Small intestine (tissue), 7 donors: ENCODE data around the gene HLA-A. TPM values are rescaled to one million over a fixed set of nuclear protein-coding genes. Genes with fewer than 3 reads are reported as not detected.
A peak's percentile ranks its signal among the peaks of the same experiment; 100 is the strongest.

Experiments used
- DNase-seq, 2 donors: peaks; one replicate each; pipeline versions ENCODE4 v3.0.0 to v3.0.0-alpha.2; 2013
- FAIRE-seq: peaks from 2 replicates; lab custom pipeline; 2012; peaks lifted over from hg19 to GRCh38; lab: Jason Lieb, UNC
- H3K27ac ChIP-seq, 3 donors: one replicate each; pipeline ENCODE4 v1.5.1; 2013; ENCODE audit warnings: low read length in 2 of 3, mild to moderate bottlenecking in 2 of 3, control low read depth in 1 of 3, inconsistent platforms in 1 of 3, low read depth in 1 of 3, moderate library complexity in 1 of 3
- H3K27me3 ChIP-seq, 3 donors: one replicate each; pipeline ENCODE4 v1.6.1; 2013; ENCODE audit warnings: low read length in 3 of 3, inconsistent platforms in 1 of 3; ENCODE audit not compliant: control insufficient read depth in 3 of 3, insufficient read depth in 3 of 3
- H3K36me3 ChIP-seq, 3 donors: one replicate each; pipeline ENCODE4 v1.6.1; 2013; ENCODE audit warnings: low read length in 3 of 3, inconsistent platforms in 1 of 3, low read depth in 1 of 3, mild to moderate bottlenecking in 1 of 3, moderate library complexity in 1 of 3; ENCODE audit not compliant: control insufficient read depth in 3 of 3, insufficient read depth in 2 of 3
- H3K4me1 ChIP-seq, 3 donors: one replicate each; pipeline ENCODE4 v1.6.1; 2013; ENCODE audit warnings: low read length in 2 of 3, inconsistent platforms in 1 of 3, low read depth in 1 of 3, mild to moderate bottlenecking in 1 of 3, moderate library complexity in 1 of 3; ENCODE audit not compliant: control insufficient read depth in 3 of 3, insufficient read depth in 2 of 3
- H3K4me3 ChIP-seq, 3 donors: one replicate each; pipeline ENCODE4 v1.5.1; 2013; ENCODE audit warnings: low read length in 3 of 3, control low read depth in 1 of 3, inconsistent platforms in 1 of 3, low read depth in 1 of 3, mild to moderate bottlenecking in 1 of 3, moderate library complexity in 1 of 3
- H3K9me3 ChIP-seq, 2 donors: one replicate each; pipeline ENCODE4 v1.6.1; 2013; ENCODE audit warnings: low read depth in 1 of 2, low read length in 1 of 2; ENCODE audit not compliant: control insufficient read depth in 2 of 2, insufficient read depth in 1 of 2
- WGBS, 3 donors: extraction: QIAGEN DNeasy Blood & Tissue Kit; methylation state at CpG; one replicate each; pipeline ENCODE4 v1.1.7; 2013; 5-methylcytosine and 5-hydroxymethylcytosine counted together
- polyA plus RNA-seq, 4 donors: library from polyadenylated mRNA; stranded (reverse) in 3 of 4; unstranded in 1 of 4; fragments of 200-250 nt in 3 of 4; fragments of 120-200 nt in 1 of 4; gene quantifications; one replicate each; pipeline versions ENCODE4 v1.2.1 to v1.2.3, GENCODE V29; 2013
- donor health status: healthy with polysubstance abuse.
- donor health status: control.
- donor health status: control.
- donor health status: Bipolar disorder and iron deficiency.
- donor health status: healthy.

HLA-A gene
- polyA plus RNA-seq, 4 donors, result 314 to 1,584 (median 1,019) TPM

- H3K27ac ChIP-seq, result peak overlapping the region; percentile 66 to 97 (median 83)
- peak overlapping the region in 2 of 3 donors; percentile 1 to 44 for H3K4me3 ChIP-seq
- FAIRE-seq (no peak), DNase-seq (peak; percentile 71 to 90)
- no peaks in the 10 kb centered on the region for H3K36me3 ChIP-seq
- WGBS, 3 donors, result 3 to 9% (median 7%) methylated on average over 8 of the region's 8 CpGs
- H3K9me3 ChIP-seq, result no peaks in the 10 kb centered on the region
- H3K27me3 ChIP-seq, result no peaks in the 10 kb centered on the region
- H3K4me1 ChIP-seq, result peaks cover 4 to 38% (median 9%) of the 10 kb centered on the region in 3 donors
These were observed 23.7 kb downstream of the HLA-A start for GRCh38 chr6:29965873-29966601.

- Histone ChIP-seq H3K4me3 (no peak overlapping the region), H3K27ac (peak overlapping the region in 2 of 3 donors; percentile 69 to 82), H3K9me3 (no peaks in the 10 kb centered on the region), H3K27me3 (no peaks in the 10 kb centered on the region), H3K4me1 (peaks cover 4 to 38% (median 9%) of the 10 kb centered on the region in 3 donors), H3K36me3 (peaks cover 0 to under 1% (median 0%) of the 10 kb centered on the region in 3 donors)
- DNase-seq (peak; percentile 89 to 96), FAIRE-seq (peak; percentile 26)
- 13 to 25% (median 14%) methylated on average over 4 of the region's 4 CpGs for WGBS, 3 donors
These were observed 25.2 kb downstream of the HLA-A start for GRCh38 chr6:29967379-29968010.

DNA sequence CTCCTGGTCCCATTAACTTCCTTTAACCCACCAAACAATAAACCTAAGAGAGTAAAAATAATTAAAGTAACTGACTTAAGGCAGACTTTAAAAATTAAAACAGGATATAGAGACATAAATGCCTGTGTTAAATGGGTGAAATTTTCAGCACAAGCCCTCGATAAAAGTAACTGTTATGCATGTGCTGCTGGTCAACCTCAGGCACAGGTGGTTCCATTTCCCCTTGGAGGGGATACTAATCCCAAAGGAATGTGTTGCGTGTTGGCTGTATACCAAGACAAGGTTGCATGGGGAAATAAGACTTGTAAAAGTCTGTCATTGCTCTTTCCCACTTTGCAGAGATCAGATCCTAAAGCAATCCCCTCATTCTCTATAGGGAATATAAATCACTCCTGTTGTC is 25.8 kb downstream of the HLA-A start:
- DNase-seq, result peak in 1 of 2 donors; percentile 37
- WGBS, 3 donors, result 27 to 62% (median 32%) methylated on average over 2 of the region's 2 CpGs
- no peak for FAIRE-seq

DNA sequence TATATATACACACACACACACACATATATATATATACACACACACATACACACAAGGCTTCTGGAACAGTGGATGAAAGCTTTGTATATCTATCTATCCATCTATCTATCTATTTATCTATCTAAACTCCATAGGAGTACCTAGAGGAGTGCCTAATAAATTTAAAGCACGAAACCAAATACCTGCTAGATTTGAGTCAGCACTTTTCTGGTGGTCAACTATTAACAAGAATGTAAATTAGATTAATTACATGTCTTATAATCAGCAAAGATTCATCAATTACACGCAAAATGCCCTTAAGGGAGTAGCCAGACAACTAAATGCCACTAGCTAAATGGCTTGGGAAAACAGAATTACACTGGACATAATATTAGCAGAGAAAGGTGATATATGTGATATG is 26.6 kb downstream of the HLA-A start:
- H3K9me3 ChIP-seq, result no peaks in the 10 kb centered on the region
- DNase-seq, result no peak
- H3K4me3 ChIP-seq, result no peak overlapping the region
- no peak for FAIRE-seq
- H3K4me1 ChIP-seq, result peaks cover 4 to 38% (median 9%) of the 10 kb centered on the region in 3 donors
- peaks cover 0 to 5% (median 0%) of the 10 kb centered on the region in 3 donors for H3K27me3 ChIP-seq
- WGBS, 3 donors, result 92 to 93% (median 93%) methylated on average over 2 of the region's 2 CpGs
- H3K36me3 ChIP-seq, result peaks cover 0 to 3% (median 0%) of the 10 kb centered on the region in 3 donors
- no peak overlapping the region for H3K27ac ChIP-seq

More for the DNA sequence above, 25.8 kb downstream of the HLA-A start:
- Histone ChIP-seq H3K4me3 (no peak overlapping the region), H3K36me3 (peaks cover 0 to 3% (median 0%) of the 10 kb centered on the region in 3 donors), H3K27ac (peak overlapping the region in 1 of 3 donors; percentile 69), H3K4me1 (peaks cover 4 to 38% (median 9%) of the 10 kb centered on the region in 3 donors), H3K9me3 (no peaks in the 10 kb centered on the region), H3K27me3 (no peaks in the 10 kb centered on the region)

GRCh38 chr6:29970711-29971110 is 28.4 kb downstream of the HLA-A start:
- H3K27me3 ChIP-seq, result peaks cover 0 to 23% (median 0%) of the 10 kb centered on the region in 3 donors
- H3K27ac ChIP-seq, result no peak overlapping the region
- DNase-seq (no peak), FAIRE-seq (no peak)
- H3K9me3 ChIP-seq, result no peaks in the 10 kb centered on the region
- peaks cover 3 to 31% (median 4%) of the 10 kb centered on the region in 3 donors for H3K4me1 ChIP-seq
- peaks cover 0 to 3% (median 0%) of the 10 kb centered on the region in 3 donors for H3K36me3 ChIP-seq
- no peak overlapping the region for H3K4me3 ChIP-seq
- 58 to 83% (median 67%) methylated on average over 2 of the region's 2 CpGs for WGBS, 3 donors

GRCh38 chr6:29974901-29975560 is 32.7 kb downstream of the HLA-A start:
- DNase-seq (peak in 1 of 2 donors; percentile 25), FAIRE-seq (no peak)
- WGBS, 3 donors, result 27 to 60% (median 38%) methylated on average over 17 of the region's 17 CpGs
- H3K4me3 ChIP-seq, result peak overlapping the region in 2 of 3 donors; percentile 21 to 58
- no peak overlapping the region for H3K27ac ChIP-seq
- H3K4me1 ChIP-seq, result peaks cover 0 to 18% (median 0%) of the 10 kb centered on the region in 3 donors
- H3K27me3 ChIP-seq, result peaks cover 0 to 29% (median 0%) of the 10 kb centered on the region in 3 donors
- H3K9me3 ChIP-seq, result no peaks in the 10 kb centered on the region
- H3K36me3 ChIP-seq, result peaks cover 0 to 3% (median 0%) of the 10 kb centered on the region in 3 donors

DNA sequence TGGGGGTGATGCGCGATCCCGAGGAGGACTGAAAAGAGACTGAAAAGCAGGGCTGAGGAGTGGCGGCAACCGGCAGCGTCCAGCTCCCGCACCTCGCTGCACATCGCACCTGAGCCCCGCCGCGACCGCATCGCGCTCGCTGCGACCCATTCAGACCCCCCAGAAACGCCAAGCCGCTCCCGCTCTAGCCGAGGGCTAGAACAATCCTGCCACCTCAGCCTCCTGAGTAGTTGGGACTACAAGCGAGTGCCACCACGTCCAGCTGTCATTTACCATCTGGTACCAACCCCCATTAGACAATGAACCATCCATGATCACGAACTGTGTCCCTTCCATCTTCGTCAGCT is 33.2 kb downstream of the HLA-A start:
- Histone ChIP-seq H3K4me3 (peak overlapping the region in 2 of 3 donors; percentile 21 to 58), H3K27me3 (peaks cover 0 to 29% (median 0%) of the 10 kb centered on the region in 3 donors), H3K36me3 (peaks cover 0 to 3% (median 0%) of the 10 kb centered on the region in 3 donors), H3K9me3 (no peaks in the 10 kb centered on the region), H3K27ac (no peak overlapping the region), H3K4me1 (peaks cover 0 to 18% (median 0%) of the 10 kb centered on the region in 3 donors)
- FAIRE-seq (no peak), DNase-seq (peak in 1 of 2 donors; percentile 26)
- WGBS, 3 donors, result 9 to 41% (median 15%) methylated on average over 15 to 25 of the region's 25 CpGs

GRCh38 chr6:29976253-29976587 is 33.9 kb downstream of the HLA-A start:
- WGBS, 3 donors, result 18 to 23% (median 19%) methylated on average over 8 of the region's 8 CpGs
- Histone ChIP-seq H3K36me3 (peaks cover 0 to 3% (median 0%) of the 10 kb centered on the region in 3 donors), H3K4me3 (peak overlapping the region in 2 of 3 donors; percentile 58 to 62), H3K27me3 (peaks cover 0 to 29% (median 0%) of the 10 kb centered on the region in 3 donors), H3K27ac (peak overlapping the region in 1 of 3 donors; percentile 93), H3K9me3 (no peaks in the 10 kb centered on the region), H3K4me1 (peaks cover 0 to 18% (median 3%) of the 10 kb centered on the region in 3 donors)
- DNase-seq, result no peak
- FAIRE-seq, result no peak
